Activated T-helper 1 cell treated with anti-CD3 and anti-CD28 coated beads, Interleukin-12 subunit alpha, Interleukin-12 subunit beta, Interleukin-2, Interleukin-4 antibody, amounts not matched to agents 30 ng/mL and 10 ng/mL and 1 ng/mL, durations not matched to agents 14 hours and 24 hours and 36 hours (primary cell): ENCODE results near the gene AKIRIN2. TPM values are rescaled to one million over a fixed set of nuclear protein-coding genes. Genes with fewer than 3 reads are reported as not detected.
A peak's percentile ranks its signal among the peaks of the same experiment; 100 is the strongest.

Source experiments
- DNase-seq: peaks from one replicate; pipeline ENCODE4 v3.0.0; 2021; ENCODE audit warnings: low spot score
- H3K27ac Mint-ChIP-seq: one replicate; pipeline ENCODE4 v1.8.0; 2021; ENCODE audit warnings: mild to moderate bottlenecking, mixed read lengths
- H3K27me3 Mint-ChIP-seq: one replicate; pipeline ENCODE4 v1.8.0; 2022; ENCODE audit warnings: mild to moderate bottlenecking, moderate library complexity, mixed read lengths; ENCODE audit not compliant: insufficient read depth
- H3K36me3 Mint-ChIP-seq: one replicate; pipeline ENCODE4 v1.8.0; 2021; ENCODE audit warnings: low read depth, mixed read lengths
- H3K4me1 Mint-ChIP-seq: one replicate; pipeline ENCODE4 v1.8.0; 2021; ENCODE audit warnings: low read depth, mixed read lengths
- H3K4me3 Mint-ChIP-seq: one replicate; pipeline ENCODE4 v1.8.0; 2021; ENCODE audit warnings: mild to moderate bottlenecking, moderate library complexity, mixed read lengths
- H3K9me3 Mint-ChIP-seq: one replicate; pipeline ENCODE4 v1.8.0; 2021; ENCODE audit warnings: mixed read lengths
- intact Hi-C: fragments of 100-400 bp; cut with micrococcal nuclease; formaldehyde crosslinking; loops from one replicate; pipeline ENCODE4 v1.15.1; 2024
- total RNA-seq: library from RNA; stranded (reverse); gene quantifications from 2 replicates; pipeline ENCODE4 v1.2.3, GENCODE V29; 2022

The AKIRIN2 gene
- total RNA-seq, 1 donor from 2014 or later: 42.0 TPM

GRCh38 chr6:87654122-87654521 lies 47.9 kb downstream of the AKIRIN2 start:
- DNase-seq: no peak
- Mint-ChIP-seq H3K36me3 (peaks cover 34% of the 10 kb centered on the region), H3K4me1 (peaks cover 38% of the 10 kb centered on the region), H3K4me3 (no peak overlapping the region), H3K9me3 (no peaks in the 10 kb centered on the region), H3K27ac (peak overlapping the region; percentile 60), H3K27me3 (no peaks in the 10 kb centered on the region)
- intact Hi-C loops: loop anchor here (2.0 to 5.0 kb wide), 2 partner anchors 13 to 62 kb away; partner anchors contain the start of gene ORC3

GRCh38 chr6:87653074-87653962 lies 48.7 kb downstream of the AKIRIN2 start:
- Mint-ChIP-seq H3K27ac (peak overlapping the region; percentile 87), H3K9me3 (no peaks in the 10 kb centered on the region), H3K36me3 (peaks cover 30% of the 10 kb centered on the region), H3K4me1 (peaks cover 38% of the 10 kb centered on the region), H3K27me3 (no peaks in the 10 kb centered on the region), H3K4me3 (peak overlapping the region; percentile 53)
- intact Hi-C loops: loop anchor here (1.0 to 5.0 kb wide), 4 partner anchors 29 to 498 kb away; partner anchors contain the start of genes AKIRIN2, ORC3 and ZNF292
- DNase-seq: no peak

- H3K27ac Mint-ChIP-seq: peak overlapping the region; percentile 85
- H3K4me1 Mint-ChIP-seq: peaks cover 25% of the 10 kb centered on the region
- intact Hi-C loops: loop anchor here (1.0 kb wide), 1 partner anchor 57 kb away; the partner anchor contains the start of gene AKIRIN2
- H3K36me3 Mint-ChIP-seq: peaks cover 7% of the 10 kb centered on the region
- no peaks in the 10 kb centered on the region for H3K27me3 Mint-ChIP-seq
- peak overlapping the region; percentile 59 for H3K4me3 Mint-ChIP-seq
- DNase-seq: peak; percentile 1
- H3K9me3 Mint-ChIP-seq: no peaks in the 10 kb centered on the region
Observed at GRCh38 chr6:87645080-87645479, 57.0 kb downstream of the AKIRIN2 start.

GRCh38 chr6:87641065-87641692 lies 60.9 kb downstream of the AKIRIN2 start:
- Mint-ChIP-seq H3K27me3 (no peaks in the 10 kb centered on the region), H3K27ac (no peak overlapping the region), H3K4me1 (peaks cover 19% of the 10 kb centered on the region), H3K9me3 (no peaks in the 10 kb centered on the region), H3K4me3 (no peak overlapping the region), H3K36me3 (peaks cover 22% of the 10 kb centered on the region)
- intact Hi-C loops: loop anchor here (2.0 kb wide), 1 partner anchor 14 kb away; no protein-coding TSS in a partner anchor
- DNase-seq: no peak

- no peak for DNase-seq
- Mint-ChIP-seq H3K4me3 (no peak overlapping the region), H3K27me3 (no peaks in the 10 kb centered on the region), H3K36me3 (peaks cover 26% of the 10 kb centered on the region), H3K27ac (no peak overlapping the region), H3K9me3 (no peaks in the 10 kb centered on the region), H3K4me1 (peaks cover 9% of the 10 kb centered on the region)
- intact Hi-C loops: no loop called here
Observed at GRCh38 chr6:87639373-87639772, 62.7 kb downstream of the AKIRIN2 start.

- no peak for DNase-seq
- Mint-ChIP-seq H3K4me1 (peaks cover 9% of the 10 kb centered on the region), H3K27ac (no peak overlapping the region), H3K9me3 (no peaks in the 10 kb centered on the region), H3K36me3 (peaks cover 37% of the 10 kb centered on the region), H3K4me3 (no peak overlapping the region), H3K27me3 (no peaks in the 10 kb centered on the region)
- intact Hi-C loops: no loop called here
Observed at GRCh38 chr6:87637106-87637505, 64.9 kb downstream of the AKIRIN2 start.

GRCh38 chr6:87636315-87636714 lies 65.7 kb downstream of the AKIRIN2 start:
- Mint-ChIP-seq H3K27me3 (no peaks in the 10 kb centered on the region), H3K9me3 (no peaks in the 10 kb centered on the region), H3K36me3 (peaks cover 36% of the 10 kb centered on the region), H3K27ac (no peak overlapping the region), H3K4me3 (no peak overlapping the region), H3K4me1 (peaks cover 8% of the 10 kb centered on the region)
- no peak for DNase-seq
- intact Hi-C loops: no loop called here

- peaks cover 42% of the 10 kb centered on the region for H3K36me3 Mint-ChIP-seq
- no peaks in the 10 kb centered on the region for H3K9me3 Mint-ChIP-seq
- DNase-seq: no peak
- no peaks in the 10 kb centered on the region for H3K4me1 Mint-ChIP-seq
- H3K27ac Mint-ChIP-seq: no peak overlapping the region
- intact Hi-C loops: no loop called here
- no peak overlapping the region for H3K4me3 Mint-ChIP-seq
- H3K27me3 Mint-ChIP-seq: no peaks in the 10 kb centered on the region
Observed at GRCh38 chr6:87633851-87634250, 68.2 kb downstream of the AKIRIN2 start.

- H3K4me3 Mint-ChIP-seq: no peak overlapping the region
- H3K4me1 Mint-ChIP-seq: no peaks in the 10 kb centered on the region
- intact Hi-C loops: no loop called here
- no peaks in the 10 kb centered on the region for H3K9me3 Mint-ChIP-seq
- no peaks in the 10 kb centered on the region for H3K27me3 Mint-ChIP-seq
- peaks cover 33% of the 10 kb centered on the region for H3K36me3 Mint-ChIP-seq
- DNase-seq: no peak
- no peak overlapping the region for H3K27ac Mint-ChIP-seq
Observed at GRCh38 chr6:87630746-87631145, 71.3 kb downstream of the AKIRIN2 start.

GRCh38 chr6:87628881-87629280 lies 73.2 kb downstream of the AKIRIN2 start:
- no peaks in the 10 kb centered on the region for H3K9me3 Mint-ChIP-seq

GRCh38 chr6:87628424-87628823 lies 73.6 kb downstream of the AKIRIN2 start:
- no peak for DNase-seq
- intact Hi-C loops: no loop called here
- H3K27ac Mint-ChIP-seq: no peak overlapping the region
- no peak overlapping the region for H3K4me3 Mint-ChIP-seq
- H3K36me3 Mint-ChIP-seq: peaks cover 40% of the 10 kb centered on the region
- peaks cover 2% of the 10 kb centered on the region for H3K4me1 Mint-ChIP-seq
- H3K27me3 Mint-ChIP-seq: no peaks in the 10 kb centered on the region
- no peaks in the 10 kb centered on the region for H3K9me3 Mint-ChIP-seq

More at GRCh38 chr6:87628881-87629280, 73.2 kb downstream of the AKIRIN2 start:
- no peak overlapping the region for H3K4me3 Mint-ChIP-seq
- H3K27ac Mint-ChIP-seq: no peak overlapping the region
- H3K4me1 Mint-ChIP-seq: no peaks in the 10 kb centered on the region
- H3K27me3 Mint-ChIP-seq: no peaks in the 10 kb centered on the region
- DNase-seq: no peak
- intact Hi-C loops: no loop called here
- peaks cover 40% of the 10 kb centered on the region for H3K36me3 Mint-ChIP-seq
